NCI-H69 (cell line): ENCODE results near the gene WDR35.
A peak's percentile ranks its signal among the peaks of the same experiment; 100 is the strongest.

Experiments
- DNase-seq: peaks from one replicate; lab custom pipeline; 2025; lab: John Stamatoyannopoulos, UW

Gene WDR35

DNA sequence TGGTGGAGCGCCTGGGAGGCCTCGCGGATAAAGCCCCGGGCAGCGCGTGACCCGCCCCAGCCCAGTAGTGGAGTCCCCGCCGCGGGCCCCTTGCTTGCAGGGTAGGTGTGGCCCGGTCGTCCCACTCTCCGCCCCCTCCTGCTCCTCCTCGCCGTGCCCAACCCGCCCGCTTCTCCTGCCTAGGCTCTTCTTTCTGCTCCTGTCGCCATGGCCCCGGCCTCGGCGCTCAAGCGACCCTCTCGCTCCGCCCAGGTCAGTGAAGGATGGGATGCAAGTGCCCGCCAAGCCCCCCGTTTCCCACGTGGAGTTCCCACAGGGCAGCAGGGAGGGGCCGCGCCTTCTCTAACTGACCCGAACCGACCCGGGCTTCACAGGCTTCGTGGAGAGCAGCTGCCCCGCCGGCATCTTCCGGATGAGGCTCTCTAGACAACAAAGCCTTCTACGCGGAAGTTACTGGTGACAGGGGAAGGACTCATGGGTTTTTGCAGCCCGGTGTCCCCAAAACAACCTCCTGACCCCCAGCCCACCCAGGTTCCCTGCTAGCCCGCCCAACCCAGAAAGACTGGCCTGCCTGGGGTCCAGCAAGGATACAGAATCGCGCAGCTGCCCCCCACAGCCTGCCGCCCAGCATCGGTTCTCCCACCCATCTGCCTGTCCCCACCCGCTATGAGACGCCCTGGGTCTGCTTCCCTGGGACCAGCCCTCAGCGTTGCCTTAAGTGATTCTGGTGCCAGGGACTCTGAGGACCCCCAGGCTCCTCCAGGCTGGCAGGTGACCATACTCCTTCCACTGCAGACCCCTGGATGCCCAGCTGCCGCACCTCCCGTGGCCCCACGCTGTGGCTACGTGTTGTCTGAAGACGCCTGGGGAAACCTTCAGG lies 121.0 kb downstream of the WDR35 start:
- DNase-seq: peak; percentile 47

DNA sequence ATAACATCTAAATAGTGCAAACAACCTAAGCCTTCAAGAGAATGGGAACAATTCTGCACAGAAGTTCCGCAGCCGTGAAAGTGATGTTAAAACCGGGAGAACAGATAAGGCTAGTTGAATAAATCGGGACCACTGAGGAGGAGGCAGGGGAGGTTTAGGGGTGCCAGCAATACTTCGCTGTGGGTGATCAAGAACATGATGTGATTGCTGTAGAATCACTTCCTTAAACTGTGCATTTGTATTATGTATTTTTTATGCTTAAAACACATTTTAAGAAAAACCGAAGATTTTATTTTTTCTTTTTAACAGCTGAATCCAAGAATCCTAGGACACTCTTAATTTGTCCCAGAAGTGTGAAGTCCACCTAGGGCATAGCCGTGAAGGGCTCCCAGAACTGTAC lies 121.7 kb downstream of the WDR35 start:
- no peak for DNase-seq

DNA sequence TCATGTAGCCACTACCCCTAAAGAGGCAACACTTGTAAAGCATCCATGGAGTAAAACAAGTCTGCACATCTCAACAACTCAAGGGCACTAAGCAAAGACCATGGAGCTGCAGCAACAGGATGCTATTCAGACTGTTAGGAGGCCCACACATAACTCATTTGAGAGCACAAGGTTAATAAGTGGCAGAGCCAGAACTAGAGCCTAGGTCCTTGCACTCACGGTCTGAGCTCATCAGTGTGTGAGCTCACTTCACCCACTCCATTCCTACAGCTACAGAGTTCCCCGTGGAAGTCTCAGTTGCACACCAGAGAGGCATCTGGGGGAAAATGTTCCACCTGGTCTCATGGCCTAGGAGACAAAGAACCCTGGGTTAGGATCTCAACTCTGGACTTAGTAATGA lies 123.1 kb downstream of the WDR35 start:
- no peak for DNase-seq

DNA sequence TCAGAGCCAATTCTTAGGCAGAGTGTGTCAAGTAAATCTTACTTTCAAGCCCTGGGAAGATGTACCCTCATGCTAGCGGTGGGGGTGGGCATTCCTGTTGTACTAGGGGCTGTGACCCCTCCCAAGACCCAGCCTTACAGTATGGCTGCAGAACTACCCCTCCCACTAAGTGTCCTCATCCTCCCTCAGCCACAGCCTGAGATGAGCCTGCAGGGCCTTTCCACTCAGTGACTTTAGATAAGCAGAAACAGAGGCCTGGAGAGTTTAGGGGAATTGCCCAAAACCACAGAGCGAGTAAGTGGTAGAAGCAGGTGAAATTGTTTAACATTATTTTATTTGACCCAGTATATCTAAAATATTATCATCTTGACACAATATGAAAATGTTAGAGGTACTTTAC lies 124.8 kb downstream of the WDR35 start:
- no peak for DNase-seq

DNA sequence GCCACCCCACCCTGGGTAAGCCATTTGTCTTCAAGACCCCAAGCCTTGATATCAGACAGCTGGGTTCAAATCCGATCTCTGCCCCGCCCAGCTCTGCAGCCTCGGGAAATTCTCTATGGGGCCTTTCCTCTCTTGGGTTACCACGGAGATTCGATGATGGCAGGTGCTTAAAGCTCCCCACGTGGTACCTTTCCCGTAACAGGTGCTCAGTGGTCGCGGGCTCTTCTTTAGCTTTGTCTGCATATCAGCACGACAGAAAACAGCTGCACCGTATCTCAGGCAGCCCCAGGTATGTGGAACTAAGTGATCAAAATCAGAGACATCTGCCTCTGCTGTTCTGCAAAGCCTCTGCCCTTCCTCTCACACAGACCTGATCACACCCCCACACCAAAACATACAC lies 125.5 kb downstream of the WDR35 start:
- no peak for DNase-seq

DNA sequence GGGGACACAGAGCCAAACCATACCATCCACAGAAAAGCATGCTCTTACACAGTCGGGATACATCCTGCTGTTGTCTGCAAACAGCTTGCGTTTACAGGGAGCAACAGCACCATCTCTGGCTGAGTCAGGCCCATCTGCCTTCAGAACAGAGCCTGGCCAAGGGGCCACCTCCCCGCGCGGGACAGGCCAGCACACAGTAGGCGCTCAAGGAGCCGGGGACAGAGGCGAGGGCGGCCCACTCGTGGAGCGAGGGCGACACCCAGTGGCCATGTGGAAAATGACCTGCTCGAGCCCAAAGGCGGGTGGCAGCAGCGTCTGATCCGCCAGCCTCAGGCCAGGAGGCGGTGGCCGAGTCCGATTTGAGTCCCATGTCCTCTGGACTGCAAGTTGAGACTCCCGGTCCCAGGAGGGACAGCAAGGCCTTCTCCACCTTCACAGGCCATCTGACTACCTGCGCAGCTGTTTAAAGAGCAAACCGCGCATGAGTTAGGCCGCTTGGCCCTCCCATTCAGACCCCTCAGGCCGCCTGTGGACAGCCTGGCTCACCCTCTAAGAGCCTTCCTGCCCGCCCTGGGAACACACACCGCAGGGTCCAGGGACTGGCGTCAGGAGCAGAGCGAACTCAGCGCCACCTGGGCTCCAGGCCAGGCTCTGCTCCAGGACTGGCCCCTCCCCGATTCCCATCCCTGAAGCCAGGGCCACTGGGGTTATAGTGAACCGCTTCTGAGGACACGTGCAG lies 126.4 kb downstream of the WDR35 start:
- peak; percentile 24 for DNase-seq

DNA sequence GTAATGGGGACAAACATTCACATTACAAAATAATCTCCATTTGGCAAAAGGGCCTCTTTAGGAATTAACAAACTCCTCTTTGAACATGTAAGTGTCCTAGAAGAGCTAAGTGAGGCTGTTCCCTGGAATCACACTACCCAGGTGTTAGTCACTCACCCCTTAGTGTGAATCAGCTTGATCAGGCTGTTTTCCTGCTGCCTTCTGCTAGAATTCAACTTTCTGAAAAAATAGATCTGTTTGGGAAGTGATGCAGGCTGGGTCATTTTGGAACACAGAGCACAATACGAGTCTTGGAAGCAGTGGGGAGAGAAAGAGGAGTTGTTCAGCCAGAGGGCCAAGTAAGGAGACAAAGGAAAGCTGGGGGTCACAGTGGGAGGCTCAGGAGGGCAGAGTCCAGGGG lies 128.1 kb downstream of the WDR35 start:
- no peak for DNase-seq
